Endothelial cell of umbilical vein (primary cell): ENCODE data around the gene ORC5.

Experiments used
- EZH2 ChIP-seq: IDR thresholded peaks from 2 replicates; pipeline ENCODE4 v1.6.1; 2012; ENCODE audit warnings: borderline replicate concordance, low read depth, mild to moderate bottlenecking, moderate library complexity, low read length, inconsistent platforms; ENCODE audit not compliant: severe bottlenecking
- FOS ChIP-seq: IDR thresholded peaks from 2 replicates; pipeline ENCODE4 v1.6.1; 2011; ENCODE audit warnings: mild to moderate bottlenecking, low read length, moderate library complexity, borderline replicate concordance; ENCODE audit not compliant: insufficient read depth
- GATA2 ChIP-seq: IDR thresholded peaks from 2 replicates; pipeline ENCODE4 v1.7.0; 2011; ENCODE audit warnings: low read depth, mild to moderate bottlenecking, moderate library complexity, mixed read lengths, low read length; ENCODE audit not compliant: insufficient read length, insufficient read depth
- JUN ChIP-seq: IDR thresholded peaks from 2 replicates; pipeline ENCODE4 v1.6.1; 2011; ENCODE audit warnings: borderline replicate concordance, low read depth; ENCODE audit not compliant: insufficient read length, insufficient read depth
- MYC ChIP-seq: IDR thresholded peaks from one replicate; pipeline ENCODE4 v1.6.1; 2011; ENCODE audit warnings: mild to moderate bottlenecking, low read depth, low read length
- POLR2A ChIP-seq: IDR thresholded peaks from 2 replicates; pipeline ENCODE4 v1.6.1; 2012; ENCODE audit warnings: low read depth, mild to moderate bottlenecking, control low read depth, low read length
- POLR2AphosphoS5 ChIP-seq: IDR thresholded peaks from 2 replicates; pipeline ENCODE4 v1.6.1; 2012; ENCODE audit warnings: low read depth, mild to moderate bottlenecking, control low read depth, low read length, moderate library complexity; ENCODE audit not compliant: insufficient read depth
- TF ChIP-seq, protein P1 (sequence below), 2 donors: IDR thresholded peaks; 1 replicate in 1 of 2; 2 replicates in 1 of 2; pipeline ENCODE4 v1.5.1; 2011; ENCODE audit warnings: low read length in 2 of 2, mild to moderate bottlenecking in 2 of 2, moderate library complexity in 2 of 2, control low read depth in 1 of 2, inconsistent platforms in 1 of 2, low read depth in 1 of 2; ENCODE audit not compliant: insufficient read depth in 1 of 2; ENCODE audit errors: extremely low read depth in 1 of 2

DNA sequence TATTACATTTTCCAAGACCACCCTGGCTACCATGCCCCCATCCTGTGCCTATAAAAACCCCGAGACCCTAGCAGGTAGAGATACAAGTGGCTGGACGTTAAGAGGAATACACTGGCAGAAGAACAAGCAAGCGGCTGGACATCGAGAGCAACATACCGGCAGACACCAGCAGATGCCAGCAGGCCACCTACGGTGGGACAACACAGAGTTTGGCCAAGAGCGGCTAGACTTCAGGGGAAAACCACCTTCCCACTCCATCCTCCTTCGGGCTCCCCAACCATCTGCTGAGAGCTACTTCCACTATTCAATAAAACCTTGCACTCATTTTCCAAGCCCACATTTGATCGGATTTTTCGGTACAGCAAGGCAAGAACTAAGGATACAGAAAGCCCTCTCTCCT, 70.3 kb downstream of the ORC5 start:
- TF ChIP-seq, protein P1, sequence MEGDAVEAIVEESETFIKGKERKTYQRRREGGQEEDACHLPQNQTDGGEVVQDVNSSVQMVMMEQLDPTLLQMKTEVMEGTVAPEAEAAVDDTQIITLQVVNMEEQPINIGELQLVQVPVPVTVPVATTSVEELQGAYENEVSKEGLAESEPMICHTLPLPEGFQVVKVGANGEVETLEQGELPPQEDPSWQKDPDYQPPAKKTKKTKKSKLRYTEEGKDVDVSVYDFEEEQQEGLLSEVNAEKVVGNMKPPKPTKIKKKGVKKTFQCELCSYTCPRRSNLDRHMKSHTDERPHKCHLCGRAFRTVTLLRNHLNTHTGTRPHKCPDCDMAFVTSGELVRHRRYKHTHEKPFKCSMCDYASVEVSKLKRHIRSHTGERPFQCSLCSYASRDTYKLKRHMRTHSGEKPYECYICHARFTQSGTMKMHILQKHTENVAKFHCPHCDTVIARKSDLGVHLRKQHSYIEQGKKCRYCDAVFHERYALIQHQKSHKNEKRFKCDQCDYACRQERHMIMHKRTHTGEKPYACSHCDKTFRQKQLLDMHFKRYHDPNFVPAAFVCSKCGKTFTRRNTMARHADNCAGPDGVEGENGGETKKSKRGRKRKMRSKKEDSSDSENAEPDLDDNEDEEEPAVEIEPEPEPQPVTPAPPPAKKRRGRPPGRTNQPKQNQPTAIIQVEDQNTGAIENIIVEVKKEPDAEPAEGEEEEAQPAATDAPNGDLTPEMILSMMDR (IDR thresholded peaks at IDR 0.05; ENCODE audit: extremely low read depth in 1 of 2, insufficient read depth in 1 of 2, low read depth in 1 of 2, low read length in 2 of 2): no peak
- TF ChIP-seq POLR2AphosphoS5 (no peak), POLR2A (no peak), GATA2 (no peak), FOS (no peak), EZH2 (no peak), MYC (no peak), JUN (no peak)
